Activated CD4-positive, CD25-positive, alpha-beta regulatory T cell treated with anti-CD3 and anti-CD28 coated beads, Interleukin-2, amount 50 U/mL, for 24 hours (primary cell): ENCODE results near the gene PON3.
A peak's percentile ranks its signal among the peaks of the same experiment; 100 is the strongest.

ENCODE experiments used
- ATAC-seq, 2 donors: fragments of 150-1000 bp; cut with Tn5 transposase; one replicate each; pipeline ENCODE4 v1.10.0; 2021; ENCODE audit warnings: mild to moderate bottlenecking in 1 of 2, moderate library complexity in 1 of 2

The PON3 gene

DNA sequence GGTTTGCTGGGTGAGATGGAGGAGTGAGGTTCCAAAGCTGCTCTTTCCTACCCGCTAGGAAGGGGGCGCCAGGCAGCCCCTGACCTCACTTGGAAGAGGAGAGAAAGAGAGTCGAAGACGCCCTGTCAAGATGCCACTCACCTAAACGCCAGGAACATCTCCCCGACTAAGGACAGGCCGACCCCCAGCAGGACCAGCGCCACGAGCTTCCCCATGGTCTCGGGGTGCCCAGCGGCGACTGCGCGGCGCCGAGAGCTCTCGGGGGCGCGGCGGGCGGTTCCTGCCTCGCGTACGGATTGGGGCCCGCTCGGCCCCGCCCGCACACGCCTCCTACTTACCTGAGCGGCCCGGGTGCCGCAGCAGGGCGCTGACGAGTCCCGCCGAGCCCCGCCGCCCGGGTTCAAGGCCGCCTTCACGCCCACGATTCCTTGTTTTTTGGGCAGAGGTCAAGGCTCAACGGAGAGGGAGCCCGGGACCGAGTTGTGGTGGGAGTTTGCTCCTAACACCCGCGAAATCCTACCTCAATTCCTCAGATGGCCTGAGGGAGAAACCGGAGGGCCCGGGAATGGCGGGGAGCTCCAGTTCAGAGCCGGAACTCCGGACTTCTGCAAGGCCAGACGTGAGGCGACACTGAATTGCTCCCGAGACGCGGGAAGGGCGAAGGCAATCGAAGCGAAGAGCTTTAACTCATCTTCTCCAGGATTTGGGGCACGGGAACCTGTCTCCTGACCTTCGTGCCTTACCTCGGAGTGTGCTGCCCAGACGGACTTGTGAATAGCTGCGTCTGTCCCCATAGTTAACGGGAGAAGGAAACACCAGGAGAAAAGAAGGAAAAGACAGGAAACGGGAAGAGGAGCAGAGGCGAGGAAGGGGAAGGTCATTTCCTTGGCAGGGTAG is at the start of gene PON3:
TSS of gene PON3 (minus strand) at position 240 of the 897 bp plus-strand sequence. CDS start at position 215, 25 bp downstream.
- peak in 1 of 2 donors; percentile 41 for ATAC-seq

DNA sequence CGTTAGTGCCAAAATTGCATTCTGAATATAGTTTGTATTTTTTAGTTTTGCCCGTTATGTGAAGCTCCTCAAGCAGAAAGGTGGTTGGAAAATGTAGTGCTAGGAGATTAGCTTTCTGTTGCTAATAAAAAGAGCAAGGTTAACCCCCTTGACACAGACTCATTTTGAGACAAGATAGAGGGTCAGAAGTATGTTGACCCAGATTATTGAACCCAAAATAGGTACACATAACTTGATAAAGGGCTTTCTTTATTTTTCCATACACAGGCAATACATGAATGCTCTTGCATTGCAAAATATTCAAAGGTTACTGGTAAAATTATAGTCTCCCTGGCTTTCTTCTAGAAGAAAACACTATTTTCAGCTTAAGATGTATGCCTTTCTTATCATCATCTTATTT is 48.6 kb upstream of the PON3 start:
- ATAC-seq, result no peak

DNA sequence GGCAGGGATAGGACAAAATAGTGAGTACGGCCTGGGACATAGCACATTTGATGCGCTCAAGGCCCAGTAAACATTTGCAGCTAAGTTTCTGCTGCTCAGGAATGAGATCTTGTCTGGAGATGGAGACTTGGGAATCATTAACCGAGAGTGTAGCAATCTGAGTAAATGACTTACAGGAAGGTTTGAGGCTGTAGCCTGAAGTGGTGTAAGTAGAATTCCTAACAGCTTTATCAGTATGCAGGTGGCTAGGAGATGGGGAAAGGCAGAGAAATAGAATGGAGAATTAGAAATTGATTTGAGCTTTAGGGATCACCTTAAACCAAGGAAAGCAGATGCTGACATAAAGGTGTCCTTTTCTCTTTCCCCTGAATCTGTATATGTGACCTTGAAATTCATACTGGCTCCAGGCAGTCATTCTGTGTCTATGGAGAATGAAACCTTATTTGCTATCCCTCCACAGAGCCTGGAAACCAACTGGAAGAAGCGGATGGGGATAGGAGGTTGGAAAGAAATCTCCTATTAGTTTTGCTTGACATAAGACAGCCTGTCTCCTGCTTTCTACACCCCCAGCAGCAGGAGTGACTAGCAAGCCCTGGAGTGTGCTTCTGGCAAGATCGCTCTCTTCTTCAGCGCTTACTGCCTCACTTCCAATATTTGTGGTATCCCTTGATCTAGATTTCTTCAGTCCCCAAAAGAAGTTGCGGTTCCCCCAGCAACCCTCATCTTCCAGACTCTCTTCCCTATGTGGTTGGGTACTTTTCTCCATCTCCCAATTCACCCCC is 45.1 kb upstream of the PON3 start:
- no peak for ATAC-seq

DNA sequence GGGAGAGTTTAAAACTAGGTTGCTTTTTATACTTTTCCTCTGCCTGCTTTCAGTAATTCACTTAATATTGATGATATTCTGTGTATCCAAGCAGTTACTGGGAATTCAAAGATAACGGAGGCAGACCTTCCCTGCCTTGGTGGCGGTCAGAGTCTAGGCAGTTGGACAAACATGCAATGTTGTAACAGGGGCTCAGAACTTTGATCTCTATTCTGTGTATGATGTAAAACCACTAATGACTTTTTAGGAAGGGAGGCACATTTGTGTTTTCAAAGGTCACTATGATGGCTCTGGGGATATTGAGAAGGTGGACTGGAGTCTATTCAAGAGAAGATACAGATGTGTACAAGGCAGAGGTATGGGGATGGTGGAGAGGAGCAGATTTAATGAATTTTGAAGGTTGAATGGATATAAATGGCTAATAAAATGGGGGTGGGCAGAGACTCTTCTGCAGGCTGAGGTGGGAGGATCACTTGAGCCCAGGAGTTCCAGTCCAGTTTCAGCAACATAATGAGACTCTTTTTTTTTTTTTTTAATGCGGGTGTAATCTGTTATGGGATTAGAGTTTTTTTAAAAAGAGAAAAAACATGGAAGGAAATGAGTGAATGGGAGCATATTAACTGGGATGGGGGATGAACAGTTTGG is 44.3 kb upstream of the PON3 start:
- ATAC-seq, result no peak

DNA sequence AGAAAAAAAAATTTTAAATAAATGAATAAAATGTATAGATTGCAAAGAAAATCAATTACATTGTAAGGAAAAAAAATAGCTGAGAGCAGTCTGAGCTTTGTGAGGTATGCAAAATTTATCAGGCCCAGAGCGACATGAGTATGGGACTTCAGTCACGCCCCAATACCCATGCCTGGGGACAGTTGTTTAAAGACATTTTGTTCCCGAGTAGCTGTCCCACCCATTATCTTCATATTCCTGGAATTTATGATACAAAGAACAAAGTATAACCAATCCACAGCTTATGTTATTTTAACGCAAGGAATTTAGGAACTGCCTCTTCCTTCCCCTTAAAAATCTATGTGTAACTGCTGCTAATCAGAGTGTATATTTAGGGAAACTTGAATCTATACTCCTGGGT is 40.2 kb upstream of the PON3 start:
- ATAC-seq, result no peak

DNA sequence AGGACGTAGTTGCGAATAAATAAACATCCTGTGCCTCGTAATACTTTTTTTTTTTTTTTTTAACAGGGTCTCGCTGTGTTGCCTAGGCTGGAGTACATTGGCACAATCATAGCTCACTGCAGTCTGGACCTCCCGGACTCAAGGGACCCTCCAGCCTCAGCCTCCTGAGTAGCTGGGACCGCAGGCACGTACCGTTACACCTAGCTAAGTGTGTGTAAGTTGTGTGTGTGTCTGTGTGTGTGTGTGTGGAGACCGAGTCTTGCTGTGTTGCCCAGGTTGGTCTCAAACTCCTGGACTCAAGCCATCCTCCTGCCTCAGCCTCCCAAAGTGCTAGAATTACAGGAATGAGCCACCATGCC is 39.2 kb upstream of the PON3 start:
- no peak for ATAC-seq

DNA sequence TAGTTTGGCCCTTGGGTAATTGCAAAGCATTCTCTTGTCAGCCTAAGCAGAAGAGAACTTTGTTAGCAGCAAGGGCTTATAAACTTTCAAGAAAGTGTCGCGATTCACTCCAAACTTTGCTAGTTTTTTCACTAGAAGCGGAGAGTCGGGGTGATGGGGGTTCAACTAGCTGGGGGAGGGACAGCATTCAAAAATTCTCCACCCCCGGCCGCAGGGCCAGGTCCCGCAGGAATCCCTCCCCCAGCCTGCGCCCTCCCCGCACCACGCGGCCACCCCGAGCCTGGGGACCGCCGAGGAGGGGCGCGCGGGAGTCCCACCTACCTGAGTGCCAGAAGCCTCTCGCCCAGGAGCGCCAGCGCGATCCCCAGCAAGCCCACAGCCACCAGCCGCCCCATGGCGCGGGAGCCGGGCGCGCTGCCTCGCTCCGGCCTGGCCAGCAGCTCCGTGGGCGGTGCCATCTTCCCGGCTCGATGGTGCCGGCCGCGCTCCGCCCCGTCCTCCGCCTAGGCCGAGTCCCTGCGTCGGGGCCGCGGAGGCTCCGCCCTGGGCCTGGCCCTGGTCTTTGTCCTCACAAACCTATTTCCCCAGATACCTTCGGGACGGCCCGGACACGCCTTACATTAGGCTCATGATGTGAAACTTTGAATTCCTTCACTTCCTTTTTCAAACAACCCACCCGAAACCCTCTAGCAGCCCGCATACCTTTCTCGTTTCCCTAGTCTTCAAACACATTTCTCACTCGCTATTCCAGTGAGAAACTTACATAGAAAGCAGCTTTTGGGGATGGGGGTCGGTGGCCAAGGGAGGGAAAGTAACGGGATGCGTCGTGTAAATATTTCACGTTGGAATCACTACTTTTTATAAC is 38.6 kb upstream of the PON3 start, which contains the start of gene PON2:
TSS of gene PON2 (minus strand) at position 472 of the 865 bp plus-strand sequence. CDS start at position 395, 77 bp downstream.
- ATAC-seq, result peak; percentile 66 to 82

DNA sequence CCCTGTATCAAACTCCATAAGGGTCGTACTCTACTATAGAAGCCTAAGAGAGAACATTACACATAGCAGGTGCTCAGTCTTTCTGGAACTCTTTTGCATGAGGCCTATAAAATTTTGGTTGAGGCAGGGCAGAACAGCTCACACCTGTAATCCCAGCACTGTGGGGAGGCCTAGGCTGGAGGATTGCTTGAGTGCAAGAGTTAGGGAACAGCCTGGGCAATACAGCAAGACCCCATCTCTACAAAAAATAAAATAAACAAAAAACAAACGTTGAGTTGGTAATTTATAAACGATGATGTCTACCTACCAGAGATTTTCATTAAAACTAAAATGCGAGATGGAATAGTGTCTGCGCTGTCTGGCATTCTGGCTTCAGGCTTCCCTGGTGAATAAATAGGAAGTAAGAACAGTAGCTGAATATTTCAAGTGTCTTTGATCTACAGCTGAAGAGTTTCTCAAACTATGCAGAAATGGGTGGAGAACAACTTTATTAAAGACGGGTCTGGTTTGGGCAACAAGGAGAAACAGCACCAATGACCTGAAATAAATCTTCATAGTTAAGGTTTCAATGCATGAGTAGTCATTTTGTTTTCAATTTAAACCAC is 37.9 kb upstream of the PON3 start:
- ATAC-seq, result no peak

DNA sequence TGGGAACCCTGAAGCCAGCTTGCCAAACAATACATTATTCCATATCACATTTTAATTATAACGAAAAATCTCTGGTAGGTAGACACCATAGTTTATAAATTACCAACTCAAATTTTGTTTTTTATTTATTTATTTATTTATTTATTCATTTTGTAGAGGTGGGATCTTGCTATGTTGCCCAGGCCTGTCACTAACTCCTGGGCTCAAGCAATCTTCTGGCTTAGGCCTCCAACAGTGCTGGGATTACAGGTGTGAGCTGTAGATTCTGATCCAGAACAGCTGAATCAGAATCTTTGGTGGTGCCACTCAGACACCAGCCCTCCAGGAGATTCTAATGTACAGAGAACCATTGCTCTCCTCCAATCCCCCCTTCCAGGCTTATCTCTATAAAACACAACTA is 37.0 kb upstream of the PON3 start:
- no peak for ATAC-seq

DNA sequence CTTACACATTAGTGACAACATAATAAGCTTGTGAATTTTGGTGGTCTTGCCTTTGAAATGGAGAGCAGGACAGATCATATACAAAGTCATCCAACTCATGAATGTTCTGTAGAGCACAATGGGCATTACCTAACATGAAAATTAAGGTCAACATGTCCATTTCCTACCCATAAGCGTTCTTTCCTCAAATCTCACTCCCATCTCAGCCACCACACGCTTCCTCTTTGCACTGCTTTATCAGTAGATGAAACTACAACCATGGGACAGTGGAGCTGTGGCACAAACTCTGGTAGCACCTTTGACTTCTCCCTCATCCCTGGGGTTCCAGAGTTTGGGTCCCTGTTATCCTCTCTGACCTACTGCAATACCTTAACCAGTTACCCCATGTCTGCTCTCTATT is 36.4 kb upstream of the PON3 start:
- ATAC-seq, result no peak

DNA sequence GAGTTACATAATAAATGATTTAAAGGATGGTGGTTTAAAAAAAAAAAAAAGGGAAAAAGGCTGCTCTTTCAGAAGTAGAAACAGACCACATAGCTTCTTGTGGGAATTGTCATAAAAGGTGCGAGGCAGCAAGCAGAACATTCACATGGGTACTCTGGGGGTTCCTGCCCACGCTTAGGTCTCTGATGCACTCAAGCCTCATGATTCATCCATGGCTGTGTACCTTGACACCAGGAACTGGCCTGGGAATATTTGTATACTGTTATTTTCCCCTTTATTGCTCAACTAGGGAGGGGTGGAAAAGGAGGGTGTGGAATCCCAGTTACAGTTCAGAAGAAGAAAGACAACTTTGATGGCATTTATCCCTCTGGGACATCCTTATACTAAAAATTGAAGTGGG is 34.7 kb upstream of the PON3 start:
- no peak for ATAC-seq

DNA sequence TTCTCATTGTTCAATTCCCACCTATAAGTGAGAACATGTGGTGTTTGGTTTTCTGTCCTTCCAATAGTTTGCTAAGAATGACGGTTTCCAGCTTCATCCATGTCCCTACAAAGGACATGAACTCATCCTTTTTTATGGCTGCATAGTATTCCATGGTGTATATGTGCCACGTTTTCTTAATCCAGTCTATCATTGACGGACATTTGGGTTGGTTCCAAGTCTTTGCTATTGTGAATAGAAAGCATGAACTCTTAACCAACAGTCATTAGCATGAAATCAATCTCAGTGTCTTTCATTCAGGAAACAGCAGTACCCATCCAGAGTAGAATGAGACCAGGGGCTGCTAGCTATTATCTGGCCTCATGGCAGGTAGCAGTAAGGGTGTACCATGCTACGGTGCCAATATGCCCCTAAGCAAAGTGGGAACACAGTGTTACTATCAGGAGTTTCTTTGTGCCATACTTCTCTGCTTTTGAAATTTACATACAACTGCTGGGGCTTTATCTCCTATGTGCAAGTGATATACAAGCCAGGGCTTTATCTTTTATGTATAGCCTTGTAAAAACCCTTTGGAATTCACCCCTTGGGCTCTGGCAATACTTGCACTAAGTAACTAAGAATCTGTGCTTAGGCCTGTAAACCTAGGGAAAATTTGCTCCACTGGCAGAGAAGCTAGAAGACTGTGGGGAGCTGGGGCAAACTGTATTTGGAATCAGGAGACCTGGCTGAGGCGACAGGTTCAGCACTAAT is 33.2 kb upstream of the PON3 start:
- ATAC-seq, result no peak

DNA sequence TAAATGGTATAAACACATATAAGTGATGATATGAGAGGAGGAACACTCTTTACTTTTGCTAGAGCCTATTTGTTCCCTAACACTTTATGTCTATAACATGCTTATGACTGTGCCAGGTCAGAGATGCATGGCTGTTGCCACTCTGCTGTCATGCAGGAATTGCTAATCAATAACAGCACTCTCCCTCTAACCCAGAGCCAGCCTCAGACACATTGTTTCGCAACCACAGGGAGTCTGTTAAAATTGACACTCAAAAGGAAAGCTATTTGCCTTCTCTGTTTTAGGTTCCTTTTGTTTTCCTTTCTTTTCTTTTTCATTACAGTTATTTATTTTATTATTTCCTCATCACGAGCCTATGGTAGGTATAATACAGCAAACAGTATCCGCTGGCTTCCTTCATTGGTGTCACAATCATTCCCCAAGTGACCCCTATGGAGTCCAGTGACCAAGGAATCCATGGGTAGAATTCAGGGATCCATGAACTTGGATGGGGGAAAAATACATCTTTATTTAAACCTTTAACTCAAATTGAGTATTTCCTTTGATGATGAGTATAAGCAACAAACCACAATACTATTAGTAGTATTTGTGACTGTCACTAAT is 31.8 kb upstream of the PON3 start:
- no peak for ATAC-seq

DNA sequence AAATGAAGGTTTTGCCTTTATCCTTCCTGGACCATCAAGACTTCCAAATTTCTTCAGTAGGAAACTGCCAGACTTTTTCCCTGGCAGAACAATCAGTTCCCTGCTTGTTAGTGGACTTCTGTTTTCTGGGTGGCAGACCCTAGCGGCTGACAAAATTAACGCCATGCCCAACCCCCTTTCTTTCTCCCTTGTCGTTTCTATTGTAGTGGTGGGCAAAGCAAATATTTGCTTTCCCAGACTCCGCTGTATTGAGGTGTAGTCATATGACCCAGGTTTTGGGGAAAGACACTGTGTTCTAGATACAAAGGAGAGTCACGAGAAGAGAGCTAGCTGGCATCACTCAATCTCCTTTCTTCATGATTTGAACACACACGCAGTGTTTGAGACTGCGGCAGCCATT is 31.0 kb upstream of the PON3 start:
- no peak for ATAC-seq

DNA sequence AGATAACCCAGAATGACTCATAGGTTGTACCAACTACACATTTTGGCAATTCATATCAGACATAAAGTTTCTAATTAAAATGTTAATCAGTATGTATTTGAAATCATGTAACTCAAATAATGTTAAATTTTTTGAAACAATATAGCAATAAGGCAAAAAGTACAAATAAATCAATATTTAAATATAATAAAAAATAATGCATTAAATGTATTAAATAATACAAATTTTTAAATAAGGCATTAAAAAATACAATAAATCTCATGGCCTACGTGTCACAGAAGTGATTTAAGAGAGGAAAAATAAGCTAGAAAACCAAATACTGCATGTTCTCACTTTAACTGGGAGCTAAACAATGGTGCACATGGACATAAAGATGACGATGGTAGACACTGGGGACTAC is 29.5 kb upstream of the PON3 start:
- no peak for ATAC-seq

DNA sequence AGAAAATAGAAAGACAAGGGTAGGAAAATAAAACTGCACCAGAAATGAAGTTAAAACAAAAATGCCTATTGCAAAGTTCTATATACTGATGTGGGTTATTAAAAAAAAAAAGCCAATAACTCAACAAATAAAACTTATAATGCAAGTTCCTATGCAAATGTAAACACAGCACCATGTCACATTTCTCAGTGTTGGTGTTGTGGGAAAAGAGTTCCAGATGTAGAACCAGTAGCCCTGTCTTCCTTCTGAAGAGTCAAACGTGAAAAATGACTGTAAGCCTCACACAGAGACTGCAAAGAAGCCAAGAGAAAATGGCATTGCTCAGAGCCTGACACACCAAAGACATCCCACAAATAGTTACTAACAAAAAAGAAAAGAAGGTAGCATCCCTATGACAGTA is 28.5 kb upstream of the PON3 start:
- ATAC-seq, result no peak

DNA sequence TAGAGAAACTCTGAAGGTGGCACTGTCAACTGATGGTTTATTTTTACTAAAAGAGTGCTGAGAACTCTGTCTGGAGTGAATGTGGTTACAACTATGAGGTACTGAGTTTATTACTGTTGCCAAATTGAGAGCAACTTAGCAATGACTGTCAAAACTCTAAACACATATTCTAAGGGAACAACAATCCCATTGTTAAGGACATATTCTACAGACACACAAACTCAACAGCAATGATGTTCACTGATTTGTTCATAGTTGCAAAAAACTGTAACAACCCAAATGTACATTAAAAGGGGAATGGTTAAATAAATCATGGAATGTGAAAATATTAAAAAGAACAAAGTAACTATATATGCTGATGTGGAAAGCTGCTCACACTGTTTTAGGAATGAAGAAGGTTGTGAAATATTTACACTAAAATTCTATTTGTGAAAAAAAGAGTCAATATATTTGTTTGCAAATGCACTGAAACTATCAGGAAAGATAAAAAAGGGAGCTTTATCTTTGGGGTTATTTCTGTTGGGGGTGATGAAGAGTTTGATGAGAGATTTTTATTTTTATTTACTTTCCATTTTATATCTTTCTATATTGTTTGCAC is 25.8 kb upstream of the PON3 start:
- ATAC-seq, result no peak

DNA sequence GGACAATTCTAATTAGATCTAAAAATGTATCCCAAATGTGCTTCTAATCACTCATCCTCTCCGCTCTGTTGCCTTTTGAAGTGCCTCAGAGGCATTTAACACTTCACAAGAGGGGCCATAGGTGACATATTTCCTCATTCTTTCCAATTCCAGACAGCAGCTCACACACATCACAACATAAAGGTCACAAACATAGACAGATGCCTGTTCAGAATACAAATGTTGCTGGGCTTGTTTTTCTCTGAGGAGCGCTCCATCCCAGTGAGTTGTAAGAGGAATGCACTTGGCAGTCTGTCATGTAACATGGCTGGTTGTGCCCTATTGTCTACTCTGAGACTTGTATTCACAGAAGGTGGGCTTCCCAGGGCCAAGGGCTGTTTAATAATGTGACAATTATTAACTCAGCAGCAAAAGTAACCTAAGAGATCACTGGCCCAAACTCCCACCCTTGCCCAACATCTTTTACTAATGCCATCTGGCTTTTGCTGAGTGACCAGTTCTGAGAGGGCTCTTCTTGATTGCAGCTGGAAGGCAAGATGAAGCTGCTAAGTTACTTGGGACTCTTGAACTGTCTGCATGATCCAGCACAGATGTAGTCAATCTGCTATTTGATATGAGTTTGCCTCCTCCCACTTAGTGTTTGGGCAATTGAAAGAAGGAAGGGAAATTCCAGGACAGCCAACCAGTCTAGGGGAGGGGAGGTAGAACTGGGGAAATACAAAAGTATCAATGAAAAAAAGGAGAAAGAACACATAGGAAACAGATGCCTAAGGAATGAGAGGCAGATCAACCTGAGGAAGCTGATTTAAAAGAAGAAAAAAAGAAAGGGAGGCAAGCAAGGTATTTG is 25.0 kb upstream of the PON3 start:
- ATAC-seq, result no peak

DNA sequence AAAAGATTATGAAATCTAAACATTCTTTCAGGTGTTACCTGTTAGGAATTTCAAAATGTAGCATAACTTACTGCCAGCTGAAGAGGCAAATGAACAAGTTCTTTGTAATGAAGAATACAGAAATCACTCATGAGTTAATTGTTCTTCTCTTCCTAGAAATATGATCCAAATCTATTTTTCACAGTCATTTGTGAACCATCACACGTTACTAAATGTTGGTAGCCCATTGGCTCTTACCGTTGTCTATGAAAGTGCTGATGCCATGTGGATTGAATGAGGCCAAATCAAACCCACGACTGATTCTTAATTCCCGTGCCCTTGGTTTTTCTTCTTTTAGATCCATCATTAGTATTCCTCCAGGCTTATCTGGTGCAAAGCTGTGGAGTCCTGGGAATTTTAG is 15.9 kb upstream of the PON3 start:
- no peak for ATAC-seq
